ENCODE data around the gene SLC4A4.
"Not testable (repeated sequence)": the region's sequence is repeated elsewhere in the genome, so short reads cannot be mapped to it uniquely, and the experiment has no call there.

SLC4A4 gene

DNA sequence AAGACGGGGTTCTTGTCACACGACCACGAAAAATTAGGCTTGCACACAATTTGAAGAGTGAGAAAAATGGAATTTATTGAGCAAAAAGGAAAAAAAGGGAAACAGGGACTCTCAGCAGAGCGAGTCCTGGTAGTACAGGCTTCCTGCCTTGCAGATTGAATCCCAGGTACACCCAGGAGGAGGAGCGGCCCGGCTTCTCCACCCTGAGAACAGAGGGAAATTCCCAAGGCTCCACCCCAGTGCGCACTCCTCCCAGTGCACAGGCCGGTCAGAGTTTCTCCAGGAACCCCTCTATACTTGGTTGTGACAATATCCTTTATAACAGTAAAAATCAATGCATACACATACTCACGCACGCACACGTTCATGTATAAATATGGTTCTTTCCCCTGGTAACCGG lies 22.0 kb downstream of the SLC4A4 start:
- no peak for DNase-seq

DNA sequence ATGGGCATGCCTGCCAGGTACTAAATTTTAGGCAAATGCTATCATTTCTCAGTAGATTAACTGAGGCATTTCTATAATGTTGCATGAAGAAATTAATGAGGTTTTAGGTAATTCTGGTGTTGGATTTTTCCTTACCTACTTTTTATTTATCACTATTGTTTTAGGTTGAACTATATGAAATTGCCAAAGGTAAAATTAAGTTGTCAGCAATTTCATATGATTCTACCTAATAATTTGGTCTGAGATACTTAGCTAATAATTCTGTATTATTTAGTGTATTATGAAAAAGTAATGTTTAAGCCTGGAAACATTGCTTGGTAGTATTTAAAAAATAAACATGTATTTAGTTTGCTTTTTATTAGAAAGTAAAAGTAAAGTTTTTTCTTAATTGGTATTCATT lies 22.7 kb downstream of the SLC4A4 start:
- no peak for DNase-seq

DNA sequence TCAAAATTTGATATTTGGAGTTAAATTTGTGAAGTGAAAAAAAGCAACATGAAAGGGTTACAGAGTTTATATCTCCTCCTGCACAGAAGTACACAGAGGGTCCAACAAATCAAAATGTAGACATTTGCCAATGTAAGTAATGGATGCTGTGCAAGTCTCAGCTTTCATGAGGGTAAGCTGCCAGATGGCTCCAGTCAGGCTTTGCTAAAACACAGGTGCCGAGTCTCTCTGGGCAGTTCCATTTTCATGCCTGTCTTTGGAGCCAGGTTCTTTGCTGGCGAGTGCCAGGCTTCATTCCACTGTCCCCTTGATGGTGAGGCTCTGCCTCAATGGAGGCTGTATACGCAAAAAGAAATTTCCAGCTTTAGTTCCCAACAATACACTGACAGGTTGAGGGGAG lies 27.9 kb downstream of the SLC4A4 start:
- peak; percentile 63 for DNase-seq

DNA sequence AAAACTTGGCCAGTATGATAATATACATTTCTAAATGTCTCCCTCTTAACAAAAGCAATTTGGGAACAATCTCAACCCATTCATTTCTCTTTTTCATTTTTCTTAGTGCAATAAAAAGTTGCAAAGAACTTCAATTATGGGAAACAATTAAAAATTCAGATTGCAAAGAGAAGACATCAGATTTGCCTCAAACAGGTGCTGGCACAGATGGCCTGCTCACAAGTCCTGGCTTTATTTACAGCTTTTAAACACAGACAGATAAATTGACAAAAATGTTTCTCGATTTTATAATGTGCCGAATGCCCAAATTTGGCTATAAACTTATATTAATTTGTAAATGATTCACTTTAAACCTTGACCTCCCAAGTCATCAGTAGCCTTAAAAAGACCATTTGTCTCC lies 28.7 kb downstream of the SLC4A4 start:
- DNase-seq: no peak

DNA sequence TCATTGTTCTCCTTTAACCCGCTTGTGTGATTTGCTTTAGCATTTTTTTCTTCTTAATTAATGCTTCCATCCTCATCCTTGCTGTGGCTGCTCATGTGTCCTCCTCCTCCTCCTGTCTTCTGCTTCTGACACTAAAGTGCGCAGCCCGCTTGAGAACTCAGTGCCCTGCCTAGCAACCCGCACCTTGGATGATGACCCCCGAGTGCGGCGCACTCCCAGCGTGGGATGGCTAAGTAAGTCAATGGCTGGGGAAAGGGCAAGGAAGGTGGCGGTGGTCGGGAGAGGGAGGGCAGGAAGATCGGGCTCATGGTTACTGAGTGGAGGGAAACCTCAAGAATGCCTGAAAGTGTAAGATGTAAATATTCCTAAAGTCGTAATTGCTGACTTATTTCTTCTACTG lies 30.1 kb downstream of the SLC4A4 start:
- DNase-seq: no peak

DNA sequence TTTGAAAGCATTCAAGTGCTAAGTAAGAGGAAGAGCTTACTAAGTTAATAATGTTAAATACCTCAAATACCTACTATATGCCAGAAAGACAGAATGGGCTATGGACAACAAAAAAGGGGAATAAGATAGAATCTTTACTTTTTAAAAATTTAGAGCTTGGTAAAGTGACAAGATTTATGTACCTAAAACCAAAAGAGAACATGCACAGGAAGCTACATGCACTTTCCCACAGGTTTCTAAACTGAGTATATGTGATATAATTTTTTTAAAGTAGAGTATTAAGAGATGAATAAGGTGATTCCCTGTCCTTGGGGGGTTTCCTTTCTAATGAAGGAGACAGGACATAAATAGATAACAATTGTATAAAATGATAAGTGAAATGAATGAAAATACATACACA lies 30.7 kb downstream of the SLC4A4 start:
- no peak for DNase-seq

DNA sequence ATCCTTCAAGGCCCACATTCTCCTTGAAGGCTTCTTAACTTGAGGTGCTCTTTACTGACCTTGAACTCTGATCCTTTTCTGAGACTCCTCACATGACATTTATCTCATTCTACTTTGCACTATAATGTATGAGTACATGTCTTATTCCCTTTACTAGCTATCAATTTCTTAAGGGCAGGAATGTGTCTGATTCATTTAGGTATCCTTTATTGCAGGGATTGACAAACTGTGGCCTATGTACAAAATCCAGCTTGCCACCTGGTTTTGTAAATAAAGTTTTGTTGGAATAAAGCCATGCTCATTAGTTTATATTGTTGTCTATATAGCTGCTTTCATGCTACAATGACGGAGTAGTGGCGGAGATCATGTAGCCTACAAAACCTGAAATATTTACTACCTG lies 36.7 kb downstream of the SLC4A4 start:
- DNase-seq: no peak

DNA sequence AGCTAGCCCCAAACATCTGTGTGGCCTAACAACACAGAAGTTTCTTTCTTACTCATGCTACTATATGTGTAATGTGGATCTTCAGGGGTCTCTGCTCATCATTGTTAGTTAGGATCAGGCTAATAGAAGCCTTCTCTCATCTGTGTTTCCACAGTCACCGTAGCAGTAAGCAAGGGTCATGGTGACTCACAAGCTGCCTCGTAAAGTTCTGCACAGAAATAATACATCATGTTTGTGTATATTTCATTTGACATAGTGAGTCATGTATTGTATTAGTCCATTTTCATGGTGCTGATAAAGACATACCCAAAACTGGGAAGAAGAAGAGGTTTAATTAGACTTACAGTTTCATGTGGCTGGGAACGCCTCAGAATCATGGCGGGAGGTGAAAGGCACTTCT lies 38.7 kb downstream of the SLC4A4 start:
- no peak for DNase-seq

DNA sequence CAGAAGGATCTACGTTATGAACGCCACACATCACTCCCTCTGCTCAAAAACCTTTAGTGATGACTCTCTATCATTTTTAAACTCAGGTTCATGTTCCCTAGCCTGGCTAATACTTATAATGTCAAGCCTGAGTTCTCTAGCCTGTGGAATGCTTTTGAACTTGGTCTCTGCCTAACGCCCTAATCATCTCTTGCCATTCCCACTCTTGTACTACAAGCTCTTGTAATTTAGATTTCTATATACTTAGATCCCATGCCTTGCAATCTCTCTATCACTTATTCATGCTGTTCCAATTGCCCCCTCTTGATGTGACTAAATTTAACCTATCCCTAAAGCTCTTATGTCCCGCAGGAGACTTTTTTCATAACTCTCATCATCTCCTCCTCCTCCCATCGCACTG lies 40.3 kb downstream of the SLC4A4 start:
- DNase-seq: no peak

DNA sequence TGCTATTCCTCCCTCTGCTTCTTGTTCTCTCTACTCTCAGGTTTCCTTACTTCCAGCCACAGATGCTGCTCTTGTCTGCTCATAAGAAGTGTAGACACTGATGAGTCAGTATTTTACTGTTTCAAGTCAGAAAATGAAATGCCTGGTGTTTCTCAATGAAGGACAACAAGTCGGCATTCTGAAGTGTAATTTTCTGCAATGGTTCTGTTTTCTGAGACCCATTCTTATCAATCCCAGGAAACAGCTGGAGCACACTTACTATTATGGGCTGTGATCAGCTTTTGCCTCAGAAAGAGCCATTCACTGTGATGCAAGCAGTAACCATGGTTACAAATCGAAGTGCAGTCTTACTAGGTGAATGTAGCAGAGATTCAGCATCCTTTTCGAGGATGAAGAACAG lies 42.0 kb downstream of the SLC4A4 start:
- peak; percentile 4 for DNase-seq

DNA sequence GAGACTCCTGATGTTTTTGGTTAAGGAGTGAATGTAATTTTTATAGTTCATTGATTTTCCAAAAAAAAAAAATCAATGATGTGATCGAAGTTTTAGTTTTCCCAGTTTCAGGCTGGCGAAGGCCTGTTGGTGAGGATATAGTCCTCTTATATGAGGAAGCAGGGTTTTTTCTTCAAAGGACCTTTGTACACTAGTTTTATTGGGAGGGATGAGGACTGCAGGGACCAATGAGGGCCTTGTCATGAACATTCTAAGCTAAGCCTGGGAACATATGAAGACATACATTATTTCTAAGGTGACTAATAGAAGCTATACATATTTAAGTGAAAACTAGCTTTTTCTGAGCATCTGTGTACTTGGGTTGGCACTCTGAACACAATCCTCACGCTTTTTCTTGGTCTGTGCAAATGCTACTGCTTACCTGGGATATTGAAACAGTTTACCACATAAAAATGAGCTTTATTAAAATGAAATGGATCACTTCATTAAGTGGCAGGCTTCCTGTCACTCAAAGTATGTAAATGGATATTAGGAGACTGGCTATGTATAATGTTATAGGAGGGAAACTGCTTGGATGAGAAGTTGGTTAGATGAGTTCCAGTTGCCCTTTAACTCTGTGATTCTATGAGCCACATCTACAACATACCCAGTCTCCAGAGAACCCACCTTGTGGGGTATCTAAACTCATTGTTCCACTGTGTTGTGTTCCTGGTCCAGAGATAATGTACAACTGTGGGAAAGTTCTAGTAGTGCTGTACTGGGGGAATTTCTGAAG lies 43.5 kb downstream of the SLC4A4 start:
- DNase-seq: no peak

DNA sequence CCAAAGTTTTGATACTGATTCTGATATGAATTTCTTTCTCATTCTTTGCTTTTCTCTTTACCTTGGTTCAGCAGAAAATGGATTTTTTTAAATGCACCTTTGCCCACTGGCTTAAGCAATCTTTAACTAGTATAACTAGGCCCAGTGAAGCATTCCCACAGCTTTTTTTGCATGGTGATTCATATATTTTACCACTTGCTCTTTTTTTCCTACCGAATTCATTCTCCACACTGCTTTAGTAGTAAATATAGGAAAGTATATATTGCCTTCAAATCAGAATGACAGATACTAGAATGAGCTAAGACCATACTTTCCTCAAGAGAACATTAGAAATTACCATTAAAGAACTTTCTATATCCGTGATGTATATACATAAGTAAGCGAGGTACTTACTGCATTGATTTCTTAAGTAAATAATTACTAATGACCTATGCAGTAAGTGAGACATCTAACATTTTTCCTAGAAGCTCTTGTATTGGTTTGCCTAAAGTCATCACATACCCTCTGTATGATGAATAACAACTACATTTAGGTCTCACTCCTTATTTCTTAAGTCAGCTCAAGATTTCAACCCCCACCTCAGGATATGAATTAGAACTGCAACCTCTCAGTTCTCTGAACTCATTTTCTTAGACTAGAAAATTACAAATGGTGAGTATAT lies 44.2 kb downstream of the SLC4A4 start:
- DNase-seq: no peak

DNA sequence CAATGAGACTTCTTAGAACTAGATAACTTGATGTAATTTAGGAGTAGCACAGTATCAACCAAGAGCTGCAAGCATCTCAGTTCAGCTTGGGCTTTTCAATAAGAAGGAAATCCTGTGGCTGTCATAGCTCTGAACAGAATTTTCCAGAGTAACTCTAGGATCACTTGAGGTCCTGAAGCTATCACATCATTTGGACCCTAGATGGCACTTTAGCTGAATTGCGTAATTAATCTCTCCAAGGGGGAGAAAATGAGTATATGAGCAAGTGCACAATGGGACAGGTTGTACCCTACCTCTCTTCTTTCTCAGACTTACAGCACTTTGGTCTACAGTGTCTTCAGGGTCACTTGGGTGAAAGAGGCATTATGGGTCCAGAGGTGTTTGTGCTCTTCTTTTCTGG lies 45.2 kb downstream of the SLC4A4 start:
- DNase-seq: no peak

DNA sequence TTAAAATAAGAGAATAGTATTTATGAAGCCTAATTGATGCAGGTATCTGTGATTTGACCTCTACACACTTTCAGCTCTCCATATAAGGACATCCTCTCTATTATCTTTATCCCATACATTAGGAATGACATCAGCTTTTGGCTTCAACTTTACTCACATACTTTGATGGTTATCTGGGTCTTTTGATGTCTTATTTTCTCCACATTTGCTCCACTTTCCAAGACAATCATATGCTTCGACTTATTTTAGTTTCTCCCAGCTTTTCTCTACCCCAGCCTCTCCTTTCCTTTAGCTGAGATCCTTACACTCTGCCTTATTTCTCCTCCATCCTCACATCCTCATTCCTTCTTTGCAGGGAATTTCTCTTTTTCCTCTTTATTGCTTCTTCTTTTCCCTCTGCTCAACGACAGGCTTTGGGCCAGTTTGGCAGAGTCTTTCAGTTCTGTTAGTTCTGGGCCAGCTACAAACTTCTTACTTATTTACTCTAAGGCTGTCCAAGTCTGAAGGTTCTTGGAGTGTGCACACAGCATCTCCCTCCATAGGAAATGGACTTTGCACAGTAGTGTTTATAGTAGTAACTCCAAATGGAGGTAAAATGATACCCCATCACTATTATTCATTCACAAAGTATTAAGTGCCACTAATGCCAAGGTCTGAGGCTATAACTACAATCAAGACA lies 50.5 kb downstream of the SLC4A4 start:
- no peak for DNase-seq

DNA sequence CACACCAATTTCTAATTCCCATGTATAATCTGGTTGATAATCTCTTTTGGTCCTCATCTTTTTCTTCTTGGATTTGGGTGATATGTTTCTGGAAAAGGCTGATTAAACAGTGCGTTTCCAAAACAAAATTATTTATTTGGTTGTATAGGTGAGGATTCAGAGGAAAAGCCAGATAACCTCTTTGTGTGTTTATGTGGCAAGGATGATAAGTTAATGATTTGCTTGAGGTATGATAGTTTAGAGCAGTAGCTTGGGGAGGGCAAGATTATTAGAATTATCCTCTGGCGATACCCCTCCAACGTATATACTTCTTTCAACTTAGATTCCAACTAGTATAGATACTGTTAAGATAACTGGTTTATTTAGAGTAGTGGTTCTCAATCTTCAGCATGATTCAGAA lies 53.3 kb downstream of the SLC4A4 start:
- no peak for DNase-seq

DNA sequence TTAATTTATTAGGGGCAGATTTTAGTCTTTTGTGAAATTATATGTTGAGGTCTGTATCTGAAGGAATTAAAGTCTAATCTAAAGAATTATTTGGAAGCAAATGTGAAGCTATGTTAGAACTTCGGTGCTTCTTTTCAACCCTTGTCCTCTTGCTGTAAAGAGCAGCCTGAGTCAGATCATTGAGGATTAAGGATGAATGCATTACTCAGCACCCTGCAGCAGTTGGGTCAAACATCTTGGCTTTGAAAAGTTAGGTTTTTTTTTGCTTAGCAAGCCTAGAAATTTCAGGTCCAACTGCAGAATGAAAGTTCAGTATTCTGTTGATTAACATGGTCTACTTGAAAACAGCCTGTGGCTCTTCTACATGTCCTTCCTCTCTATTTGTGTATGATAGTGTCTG lies 57.6 kb downstream of the SLC4A4 start:
- no peak for DNase-seq

DNA sequence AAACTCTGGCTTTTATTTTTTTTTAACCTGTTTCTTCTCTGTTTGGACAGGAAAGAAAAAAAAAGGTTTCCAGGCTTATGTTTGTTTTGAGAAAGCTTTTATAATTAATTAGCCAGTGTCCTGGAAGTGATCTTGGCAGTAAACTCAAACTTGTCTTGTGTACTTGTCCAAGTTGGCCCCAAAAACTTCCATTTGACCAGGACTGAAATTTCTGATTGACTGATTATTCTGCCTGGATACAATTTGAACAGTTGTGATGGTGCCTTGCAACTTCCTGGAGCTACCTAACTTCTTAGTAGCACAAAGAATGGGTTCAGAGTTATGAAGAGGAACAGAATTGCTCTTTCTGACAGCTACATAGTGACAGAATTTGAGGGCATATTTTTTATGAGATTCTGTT lies 62.0 kb downstream of the SLC4A4 start:
- DNase-seq: no peak

DNA sequence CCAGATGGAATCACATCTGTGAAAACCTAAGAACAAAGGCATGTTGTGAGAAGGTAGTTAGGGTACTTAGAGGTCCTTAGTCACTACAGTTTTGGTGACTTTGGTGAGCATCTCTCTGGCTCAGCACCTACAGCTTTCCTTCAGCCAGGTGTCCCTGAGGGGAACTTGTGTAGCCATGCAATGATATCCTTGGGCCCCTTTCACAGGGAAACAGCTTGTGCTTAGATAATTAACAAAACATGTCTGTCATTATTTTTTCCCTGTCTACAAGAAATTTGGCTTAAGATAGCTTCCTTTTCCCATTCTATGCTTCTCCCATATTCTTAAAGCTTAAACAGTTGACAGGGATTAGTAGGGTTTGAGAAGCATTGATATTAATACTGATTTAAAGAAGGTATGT lies 63.8 kb downstream of the SLC4A4 start:
- DNase-seq: no peak

DNA sequence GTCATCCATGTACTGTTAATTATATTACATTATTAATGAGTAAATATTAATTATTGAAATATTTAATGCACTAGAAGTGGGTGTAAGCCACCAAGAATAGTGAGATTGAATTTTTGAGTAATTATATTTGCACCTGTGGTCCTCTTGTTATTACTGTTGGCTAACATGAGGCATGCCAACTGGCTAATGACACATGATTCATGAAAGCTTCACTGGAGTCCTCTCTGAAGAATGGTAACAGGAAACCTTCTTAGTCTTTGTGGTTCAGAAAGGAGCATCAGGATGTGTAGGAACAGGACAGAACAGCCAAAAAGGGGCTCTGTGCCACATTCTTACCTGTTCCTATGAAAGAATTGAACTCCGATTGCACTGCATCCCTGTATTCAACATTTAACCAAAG lies 65.2 kb downstream of the SLC4A4 start:
- DNase-seq: peak; percentile 11

DNA sequence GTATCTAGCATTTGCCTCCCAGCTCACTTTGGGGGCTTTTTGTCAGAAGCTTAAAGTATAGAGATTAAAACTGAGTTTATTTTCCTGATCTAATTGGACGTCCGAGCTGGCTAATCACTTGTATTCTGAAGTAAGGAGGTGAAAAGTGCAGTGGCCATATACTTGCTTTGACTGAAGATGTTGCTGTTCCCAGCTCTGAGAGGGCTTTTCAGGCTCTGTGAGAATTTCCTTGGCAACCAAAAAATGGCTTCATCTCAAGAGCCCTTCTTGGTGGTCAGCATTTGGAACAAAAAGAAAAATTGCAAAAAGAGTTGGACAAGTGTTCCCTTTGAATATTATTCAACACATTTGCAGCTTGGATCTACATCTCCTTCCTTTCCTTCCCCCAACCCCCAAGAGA lies 67.0 kb downstream of the SLC4A4 start:
- no peak for DNase-seq

DNA sequence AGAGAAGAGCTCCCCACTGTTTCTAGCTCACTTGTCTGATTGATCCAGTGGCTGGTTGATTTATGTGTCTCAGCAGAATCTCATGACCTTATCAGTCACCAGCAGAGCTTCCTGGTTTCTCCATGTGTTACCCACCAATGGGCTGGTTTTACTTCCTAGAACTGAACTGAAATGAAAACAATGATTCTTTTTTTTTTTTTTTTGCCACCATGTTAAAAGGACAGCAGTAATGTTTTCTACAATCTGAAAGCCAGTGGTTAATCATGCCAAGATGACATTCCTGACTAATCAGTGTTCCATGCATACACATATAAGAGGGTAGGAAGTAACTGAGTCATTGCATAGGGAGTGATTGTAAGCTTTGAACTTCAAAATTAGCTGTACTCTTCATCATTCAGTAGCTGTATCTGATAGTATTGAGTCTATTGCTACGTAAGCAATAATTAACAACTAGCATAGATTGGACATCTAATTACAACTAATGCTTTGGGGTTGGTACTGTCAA lies 67.7 kb downstream of the SLC4A4 start:
- DNase-seq: no peak

DNA sequence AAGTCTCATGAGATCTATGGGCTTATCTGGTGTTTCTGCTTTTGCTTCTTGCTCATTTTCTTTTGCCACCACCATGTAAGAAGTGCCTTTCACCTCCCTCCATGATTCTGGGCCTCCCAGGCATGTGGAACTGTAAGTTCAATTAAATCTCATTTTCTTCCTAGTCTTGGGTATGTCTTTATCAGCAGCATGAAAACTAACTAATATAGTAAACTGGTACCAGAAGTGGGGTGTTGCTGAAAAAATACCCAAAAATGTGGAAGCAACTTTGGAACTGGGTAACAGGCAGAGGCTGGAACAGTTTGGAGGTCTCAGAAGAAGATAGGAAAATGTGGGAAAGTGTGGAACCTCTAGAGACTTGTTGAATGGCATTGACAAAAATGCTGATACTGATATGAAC lies 70.1 kb downstream of the SLC4A4 start:
- not testable (repeated sequence) for DNase-seq

DNA sequence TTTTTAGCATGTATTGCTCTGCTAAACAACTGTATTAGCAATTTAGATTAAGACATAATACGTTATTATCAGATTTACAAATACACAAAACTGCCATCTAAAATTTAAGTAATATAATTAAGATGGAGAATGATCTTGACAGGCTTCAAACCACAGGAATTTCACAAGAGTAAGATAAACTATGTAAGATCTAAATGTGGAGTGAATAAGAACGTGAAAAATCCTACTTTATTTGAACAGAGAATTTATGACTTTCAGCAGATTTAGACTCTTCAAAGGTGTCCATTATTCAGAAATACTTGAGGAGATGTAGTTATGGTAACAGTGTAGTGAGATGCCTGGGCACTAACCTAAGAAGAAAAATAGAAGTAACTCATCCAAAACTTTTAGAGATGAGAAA lies 73.2 kb downstream of the SLC4A4 start:
- DNase-seq: no peak

DNA sequence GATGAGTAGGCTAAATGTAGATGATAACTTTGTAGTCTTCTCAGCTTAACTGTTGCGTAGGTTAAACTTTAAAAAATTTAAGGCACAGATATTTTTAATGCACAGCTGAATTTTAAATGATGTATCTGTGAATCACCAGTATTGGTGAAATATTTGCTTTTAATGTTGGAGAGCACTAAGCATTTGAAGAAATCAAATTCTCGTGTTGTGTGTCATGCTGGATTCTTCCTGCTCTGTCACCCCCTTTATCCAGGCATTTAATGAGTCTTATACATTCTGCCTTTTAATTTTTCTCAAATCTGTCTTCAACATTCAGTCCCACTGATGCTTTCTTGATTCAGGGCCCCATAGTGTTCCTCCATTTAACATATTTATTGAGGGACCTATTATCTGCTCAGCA lies 76.7 kb downstream of the SLC4A4 start:
- no peak for DNase-seq

Data from NCI-H2171 (cell line).